Tibial artery (tissue), 4 donors: ENCODE results near the gene SDHC.

Source experiments
- DNase-seq, 2 donors: peaks; one replicate each; pipeline ENCODE4 v3.0.0-alpha.2; 2019
- H3K27ac ChIP-seq, 2 donors: fragments of 200-600 bp; sonication (generic) in 1 of 2; 1 replicate in 1 of 2; 2 replicates in 1 of 2; pipeline ENCODE4 v1.5.1; 2018 to 2019; ENCODE audit warnings: mild to moderate bottlenecking in 1 of 2
- H3K27me3 ChIP-seq, 2 donors: fragments of 200-600 bp; sonication (generic) in 1 of 2; one replicate each; pipeline versions ENCODE4 v1.5.1 to v1.6.0; 2016 to 2019
- H3K36me3 ChIP-seq, 3 donors: fragments of 200-600 bp; sonication (generic) in 2 of 3; one replicate each; pipeline ENCODE4 v1.5.1; 2016 to 2019; ENCODE audit warnings: mild to moderate bottlenecking in 2 of 3
- H3K4me1 ChIP-seq, 4 donors: fragments of 200-600 bp; sonication (generic) in 2 of 4; 1 replicate in 3 of 4; 2 replicates in 1 of 4; pipeline ENCODE4 v1.5.1; 2016 to 2019
- H3K4me3 ChIP-seq, 2 donors: fragments of 200-600 bp; sonication (generic) in 1 of 2; 1 replicate in 1 of 2; 2 replicates in 1 of 2; pipeline ENCODE4 v1.5.1; 2018 to 2019; ENCODE audit warnings: mild to moderate bottlenecking in 2 of 2
- H3K9me3 ChIP-seq, 3 donors: fragments of 200-600 bp; sonication (generic) in 1 of 3; one replicate each; pipeline ENCODE4 v1.5.1; 2016 to 2019
- CTCF ChIP-seq, 2 experiments: fragments of 200-600 bp in 1 of 2; fragments of 450-650 bp in 1 of 2; IDR thresholded peaks; one replicate each; pipeline ENCODE4 v1.5.1; 2017 to 2019; ENCODE audit warnings: antibody characterized with exemption in 2 of 2, mild to moderate bottlenecking in 1 of 2, moderate library complexity in 1 of 2
- intact Hi-C: fragments of 100-400 bp; cut with DNase I; formaldehyde crosslinking; loops from one replicate; pipeline ENCODE4 v1.15.0; 2023; ENCODE audit warnings: low total_unique reads

The SDHC gene

DNA sequence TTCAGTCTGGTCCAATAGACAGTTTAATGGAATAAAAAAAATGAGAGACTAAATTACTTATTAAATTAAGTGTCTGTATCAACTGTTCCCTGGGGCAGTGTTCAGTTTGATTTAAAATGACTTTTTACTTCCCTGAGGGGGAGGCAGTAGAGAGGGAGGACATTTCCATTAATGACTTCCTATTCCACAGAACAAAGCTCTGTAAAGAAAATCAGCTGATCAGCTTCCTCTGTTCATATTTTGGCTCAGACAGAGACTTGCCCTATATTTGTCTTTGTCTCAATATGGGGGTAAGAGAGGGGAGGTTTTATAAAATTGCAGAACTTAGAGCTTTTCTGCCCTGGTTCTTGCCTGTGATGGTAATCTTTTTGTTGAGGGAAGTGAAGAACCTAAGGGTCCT is 45.1 kb downstream of the SDHC start:
- Histone ChIP-seq H3K27me3 (no peaks in the 10 kb centered on the region), H3K36me3 (peaks cover 14 to 34% (median 15%) of the 10 kb centered on the region in 3 donors), H3K4me1 (no peaks in the 10 kb centered on the region), H3K4me3 (no peak overlapping the region), H3K27ac (no peak overlapping the region), H3K9me3 (no peaks in the 10 kb centered on the region)
- no peak for DNase-seq
- no peak for TF ChIP-seq CTCF (IDR thresholded peaks at IDR 0.05)
- intact Hi-C loops: no loop called here

- Histone ChIP-seq H3K9me3 (no peaks in the 10 kb centered on the region), H3K4me1 (peaks cover 0 to 13% (median 8%) of the 10 kb centered on the region in 4 donors), H3K27ac (no peak overlapping the region), H3K4me3 (no peak overlapping the region), H3K36me3 (peaks cover 4 to 29% (median 9%) of the 10 kb centered on the region in 3 donors), H3K27me3 (no peaks in the 10 kb centered on the region)
- no peak for DNase-seq
- no peak for TF ChIP-seq CTCF (IDR thresholded peaks at IDR 0.05)
- intact Hi-C loops: no loop called here
Measured at GRCh38 chr1:161364332-161364731, 50.2 kb downstream of the SDHC start.

DNA sequence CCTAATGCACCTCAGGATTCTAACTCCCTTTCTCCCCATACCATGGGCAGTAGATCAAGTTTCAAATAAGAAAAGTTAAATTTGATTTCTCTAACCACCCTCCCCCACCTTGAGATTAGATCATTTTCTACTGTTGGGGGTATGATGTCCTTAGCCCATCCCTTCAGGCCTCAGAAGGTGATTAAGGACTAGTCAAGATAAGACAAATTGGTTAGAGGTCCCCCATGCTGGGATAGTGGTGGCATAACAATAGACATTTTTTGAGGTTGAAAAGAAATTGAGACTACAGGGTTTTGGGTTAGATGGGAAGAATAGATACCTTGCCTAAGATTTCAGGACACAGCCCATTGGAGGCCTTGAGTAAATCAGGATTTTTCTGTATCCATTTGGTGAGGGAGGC is 51.0 kb downstream of the SDHC start:
- intact Hi-C loops: no loop called here
- Histone ChIP-seq H3K27me3 (no peaks in the 10 kb centered on the region), H3K27ac (no peak overlapping the region), H3K4me1 (peaks cover 0 to 13% (median 8%) of the 10 kb centered on the region in 4 donors), H3K4me3 (no peak overlapping the region), H3K9me3 (no peaks in the 10 kb centered on the region), H3K36me3 (peaks cover 4 to 29% (median 9%) of the 10 kb centered on the region in 3 donors)
- no peak for DNase-seq
- TF ChIP-seq CTCF (IDR thresholded peaks at IDR 0.05): no peak

- Histone ChIP-seq H3K36me3 (peaks cover 4 to 29% (median 6%) of the 10 kb centered on the region in 3 donors), H3K27ac (peak within 1 kb of the TSS; percentile 41 to 49), H3K9me3 (no peaks in the 10 kb centered on the region), H3K4me3 (no peak within 1 kb of the TSS), H3K27me3 (no peaks in the 10 kb centered on the region), H3K4me1 (peaks cover 0 to 13% (median 8%) of the 10 kb centered on the region in 4 donors)
- DNase-seq: peak in 1 of 2 donors; percentile 63
- intact Hi-C loops: no loop called here
- peak in 1 of 2 experiments; percentile 20 for TF ChIP-seq CTCF (IDR thresholded peaks at IDR 0.05)
Measured at GRCh38 chr1:161367684-161368400, 53.7 kb downstream of the SDHC start, which contains the start of gene CFAP126. CFAP126 (minus strand) TSS chr1:161367876; CDS start chr1:161367868, 8 bp downstream.

GRCh38 chr1:161373442-161373841 is 59.3 kb downstream of the SDHC start:
- H3K36me3 ChIP-seq: no peaks in the 10 kb centered on the region
- no peak for TF ChIP-seq CTCF (IDR thresholded peaks at IDR 0.05)
- DNase-seq: no peak
- H3K9me3 ChIP-seq: no peaks in the 10 kb centered on the region
- H3K27ac ChIP-seq: no peak overlapping the region
- intact Hi-C loops: no loop called here
- no peak overlapping the region for H3K4me3 ChIP-seq
- H3K27me3 ChIP-seq: no peaks in the 10 kb centered on the region
- peaks cover 0 to under 1% (median 0%) of the 10 kb centered on the region in 4 donors for H3K4me1 ChIP-seq
